Activated naive CD8-positive, alpha-beta T cell treated with anti-CD3 and anti-CD28 coated beads, Interleukin-2, amount 10 ng/mL, durations not matched to agents 7 days and 5 days (primary cell): ENCODE measurements around the gene BRINP3. TPM values are rescaled to one million over a fixed set of nuclear protein-coding genes. Genes with fewer than 3 reads are reported as not detected.

Experiments used
- ATAC-seq: fragments of 150-1000 bp; cut with Tn5 transposase; one replicate; pipeline ENCODE4 v1.10.0; 2021; ENCODE audit warnings: low read depth, moderate library complexity
- POLR2A ChIA-PET: fragments of 350-600 bp; sonication (Branson Sonifier 250); formaldehyde crosslinking; loops from one replicate; lab custom pipeline; 2021; ENCODE audit warnings: antibody characterized with exemption; lab: Charles Lee
- DNase-seq: peaks from one replicate; pipeline ENCODE4 v3.0.0; 2021
- H3K27ac Mint-ChIP-seq: one replicate; pipeline ENCODE4 v1.8.0; 2022; ENCODE audit warnings: mild to moderate bottlenecking, mixed read lengths
- H3K27me3 Mint-ChIP-seq: one replicate; pipeline ENCODE4 v1.8.0; 2022; ENCODE audit warnings: mild to moderate bottlenecking, moderate library complexity, mixed read lengths
- H3K36me3 Mint-ChIP-seq: one replicate; pipeline ENCODE4 v1.8.0; 2021; ENCODE audit warnings: mild to moderate bottlenecking, mixed read lengths
- H3K4me1 Mint-ChIP-seq: one replicate; pipeline ENCODE4 v1.8.0; 2021; ENCODE audit warnings: mixed read lengths
- H3K4me3 Mint-ChIP-seq: one replicate; pipeline ENCODE4 v1.8.0; 2022; ENCODE audit warnings: mild to moderate bottlenecking, moderate library complexity, mixed read lengths
- H3K9me3 Mint-ChIP-seq: one replicate; pipeline ENCODE4 v1.8.0; 2021; ENCODE audit warnings: mixed read lengths
- total RNA-seq, 2 experiments: library from RNA; stranded (reverse); gene quantifications; one replicate each; pipeline ENCODE4 v1.2.3, GENCODE V29; 2021

The BRINP3 gene
- total RNA-seq, 2 experiments from 2014 or later = not detected

DNA sequence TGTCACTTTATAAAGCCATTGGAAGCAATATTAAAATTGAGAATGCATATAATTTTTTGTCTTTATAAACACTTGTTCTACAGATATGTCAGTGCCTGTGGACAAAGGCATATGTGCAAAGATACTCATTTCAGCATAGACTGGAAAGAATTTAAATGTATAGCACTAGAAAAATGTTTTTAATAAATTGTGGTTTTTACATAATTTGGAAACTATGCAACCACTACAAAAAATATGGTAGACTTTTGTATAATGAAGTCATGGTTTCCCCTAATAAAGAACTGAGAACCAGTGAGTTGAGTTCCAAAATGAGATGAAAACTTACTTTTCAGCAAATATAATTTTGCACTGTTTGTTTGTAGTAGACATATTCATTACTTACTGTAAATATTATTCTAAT, 48.5 kb downstream of the BRINP3 start:
- DNase-seq (no peak), ATAC-seq (no peak)
- no peaks in the 10 kb centered on the region for H3K4me1 Mint-ChIP-seq
- H3K4me3 Mint-ChIP-seq = no peak overlapping the region
- H3K9me3 Mint-ChIP-seq = no peaks in the 10 kb centered on the region
- H3K27me3 Mint-ChIP-seq = no peaks in the 10 kb centered on the region
- POLR2A ChIA-PET = no interaction called here
- no peak overlapping the region for H3K27ac Mint-ChIP-seq
- no peaks in the 10 kb centered on the region for H3K36me3 Mint-ChIP-seq

DNA sequence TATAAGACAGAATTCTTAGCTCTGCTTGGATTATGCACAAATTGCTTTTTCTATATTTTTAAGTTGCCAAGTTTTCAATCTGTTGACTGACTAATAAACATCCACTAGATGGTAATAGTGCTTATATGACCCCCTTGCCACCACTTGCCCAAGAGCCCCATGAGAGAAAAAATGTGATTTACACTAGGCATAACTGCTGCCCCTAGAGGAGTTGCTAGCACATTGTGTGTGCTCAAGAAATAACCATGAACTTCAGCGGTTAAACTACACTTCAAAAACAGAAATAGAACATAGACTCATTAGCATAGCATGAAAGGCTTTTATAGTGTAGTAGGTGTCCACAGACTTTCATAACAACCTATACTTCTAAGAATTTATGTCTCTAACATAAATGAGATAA, 61.4 kb downstream of the BRINP3 start:
- H3K4me3 Mint-ChIP-seq = no peak overlapping the region
- DNase-seq (no peak), ATAC-seq (no peak)
- POLR2A ChIA-PET = no interaction called here
- no peak overlapping the region for H3K27ac Mint-ChIP-seq
- H3K9me3 Mint-ChIP-seq = no peaks in the 10 kb centered on the region
- H3K36me3 Mint-ChIP-seq = no peaks in the 10 kb centered on the region
- H3K27me3 Mint-ChIP-seq = no peaks in the 10 kb centered on the region
- H3K4me1 Mint-ChIP-seq = no peaks in the 10 kb centered on the region

DNA sequence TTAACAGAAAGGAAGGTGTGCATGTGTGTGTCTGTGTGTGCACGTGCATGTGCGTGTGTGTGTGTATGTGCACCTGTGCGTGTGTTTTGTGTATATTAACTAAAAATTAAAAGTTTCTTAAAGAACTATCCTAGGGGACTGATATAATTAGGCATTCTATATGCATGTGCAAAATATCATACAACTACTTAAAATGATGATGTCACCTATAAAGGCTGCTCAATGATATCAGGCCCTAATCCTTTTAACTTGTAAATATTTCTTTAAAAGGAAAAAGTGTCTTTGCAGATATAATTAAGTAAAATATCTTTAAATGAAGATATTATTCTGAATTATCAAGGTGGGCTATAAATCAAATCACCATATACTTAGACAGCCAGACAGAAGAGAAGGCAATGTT, 64.5 kb downstream of the BRINP3 start:
- no peaks in the 10 kb centered on the region for H3K27me3 Mint-ChIP-seq
- no peaks in the 10 kb centered on the region for H3K36me3 Mint-ChIP-seq
- ATAC-seq = no peak
- H3K27ac Mint-ChIP-seq = no peak overlapping the region
- no peaks in the 10 kb centered on the region for H3K9me3 Mint-ChIP-seq
- DNase-seq = no peak
- H3K4me3 Mint-ChIP-seq = no peak overlapping the region
- no peaks in the 10 kb centered on the region for H3K4me1 Mint-ChIP-seq
- POLR2A ChIA-PET = no interaction called here

DNA sequence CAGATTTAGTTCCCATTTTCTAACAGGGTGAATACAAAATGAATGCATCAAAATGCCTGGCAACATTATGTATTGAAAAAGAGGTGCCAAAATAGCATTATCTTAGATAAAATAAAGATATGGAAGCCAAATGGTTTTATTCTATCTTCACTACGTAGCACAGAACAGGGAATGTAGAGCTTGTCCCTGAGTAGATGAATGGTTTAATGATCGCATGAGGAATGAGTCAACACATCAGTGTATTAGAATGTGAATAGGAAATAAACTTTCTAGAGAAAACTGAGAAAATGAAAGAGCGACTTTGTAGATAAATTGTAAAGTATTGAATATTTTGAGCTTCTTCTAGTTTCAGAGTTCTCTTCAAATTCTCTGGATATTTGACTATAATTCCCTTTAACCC, 74.3 kb downstream of the BRINP3 start:
- Mint-ChIP-seq H3K36me3 (no peaks in the 10 kb centered on the region), H3K9me3 (no peaks in the 10 kb centered on the region), H3K27ac (no peak overlapping the region), H3K27me3 (no peaks in the 10 kb centered on the region), H3K4me1 (no peaks in the 10 kb centered on the region), H3K4me3 (no peak overlapping the region)
- DNase-seq (no peak), ATAC-seq (no peak)
- POLR2A ChIA-PET = no interaction called here

DNA sequence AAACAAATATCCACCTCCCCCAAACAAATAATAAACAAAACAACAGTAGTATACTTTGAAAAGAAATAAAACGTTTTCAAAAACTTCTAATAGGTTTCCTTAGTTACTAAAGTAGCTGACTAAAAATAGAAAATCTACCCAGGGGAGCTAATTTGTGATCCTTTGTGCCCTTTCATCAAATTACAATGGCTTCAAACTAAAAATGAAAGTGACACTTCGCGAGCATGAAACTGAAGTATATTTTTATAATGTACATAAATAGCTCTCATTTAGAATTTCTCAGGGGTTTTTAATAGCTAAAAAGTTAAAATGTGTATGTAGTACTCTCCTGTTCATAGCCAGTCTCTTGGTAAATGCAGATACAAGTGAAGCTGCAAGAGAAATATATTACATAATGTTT, 78.4 kb downstream of the BRINP3 start:
- H3K36me3 Mint-ChIP-seq = no peaks in the 10 kb centered on the region
- H3K4me1 Mint-ChIP-seq = no peaks in the 10 kb centered on the region
- H3K27ac Mint-ChIP-seq = no peak overlapping the region
- POLR2A ChIA-PET = no interaction called here
- DNase-seq (no peak), ATAC-seq (no peak)
- H3K4me3 Mint-ChIP-seq = no peak overlapping the region
- no peaks in the 10 kb centered on the region for H3K27me3 Mint-ChIP-seq
- H3K9me3 Mint-ChIP-seq = peaks cover 2% of the 10 kb centered on the region

DNA sequence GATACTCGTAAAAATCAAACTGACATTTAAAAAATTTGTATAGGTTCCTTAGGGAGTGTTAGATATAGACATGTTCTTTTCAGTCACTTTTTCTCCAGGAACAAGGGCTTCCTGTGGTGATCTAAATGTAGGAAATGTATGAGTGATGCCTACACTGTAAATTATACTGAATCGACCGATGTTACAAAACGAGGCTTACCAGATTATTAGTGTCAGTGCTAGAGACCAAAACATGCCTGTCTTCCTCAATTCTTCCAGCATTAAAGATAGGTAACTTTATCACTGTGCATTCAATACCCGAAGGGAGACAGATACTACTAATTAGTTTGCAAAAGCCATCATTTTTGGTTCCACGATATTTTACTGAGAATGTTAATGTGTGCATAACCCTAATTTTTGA, 86.1 kb downstream of the BRINP3 start:
- Mint-ChIP-seq H3K4me3 (no peak overlapping the region), H3K36me3 (no peaks in the 10 kb centered on the region), H3K4me1 (no peaks in the 10 kb centered on the region), H3K9me3 (peaks cover 2% of the 10 kb centered on the region), H3K27me3 (no peaks in the 10 kb centered on the region), H3K27ac (no peak overlapping the region)
- DNase-seq = no peak
- POLR2A ChIA-PET = no interaction called here
- ATAC-seq = no peak

DNA sequence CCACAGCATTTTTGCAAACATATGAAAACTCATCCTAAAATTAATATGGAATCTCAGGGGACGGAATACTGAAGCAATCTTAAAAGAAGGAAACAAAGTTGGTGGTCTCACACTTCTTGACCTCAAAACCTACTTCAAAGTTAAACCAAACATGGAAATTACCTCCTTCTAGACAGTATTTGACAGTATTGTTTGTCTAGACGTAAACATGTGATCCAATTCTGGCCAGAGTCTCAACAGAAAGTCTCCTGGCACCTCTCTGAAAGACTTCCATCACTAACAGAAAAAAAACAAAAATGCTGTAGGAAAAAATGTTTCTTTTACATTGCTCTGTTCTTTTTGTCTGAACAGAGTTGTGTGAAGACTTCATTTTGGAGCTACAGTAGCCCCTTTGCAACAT, 99.7 kb downstream of the BRINP3 start:
- POLR2A ChIA-PET = no interaction called here
- H3K36me3 Mint-ChIP-seq = no peaks in the 10 kb centered on the region
- no peak overlapping the region for H3K4me3 Mint-ChIP-seq
- no peaks in the 10 kb centered on the region for H3K4me1 Mint-ChIP-seq
- H3K27me3 Mint-ChIP-seq = no peaks in the 10 kb centered on the region
- no peak overlapping the region for H3K27ac Mint-ChIP-seq
- peaks cover 2% of the 10 kb centered on the region for H3K9me3 Mint-ChIP-seq
- ATAC-seq = no peak
- DNase-seq = no peak

DNA sequence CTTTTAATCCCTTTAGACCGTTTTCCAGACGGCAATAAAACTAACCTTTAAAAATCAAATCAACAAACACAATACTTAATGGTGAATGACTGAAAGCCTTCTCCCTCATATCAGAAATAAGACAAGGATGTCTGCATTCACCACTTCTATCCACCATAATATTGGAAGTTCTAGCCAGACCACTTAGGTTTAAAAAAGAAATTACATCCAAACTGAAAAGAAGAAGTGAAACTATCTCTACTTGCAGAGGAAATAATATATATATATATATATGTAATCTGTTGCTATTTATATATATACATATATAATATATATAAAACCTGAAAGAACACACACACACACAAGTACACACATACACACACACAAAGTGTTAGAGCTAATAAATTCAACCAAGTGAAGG, 100.4 kb downstream of the BRINP3 start:
- POLR2A ChIA-PET = no interaction called here
- H3K4me1 Mint-ChIP-seq = no peaks in the 10 kb centered on the region
- DNase-seq (no peak), ATAC-seq (no peak)
- no peak overlapping the region for H3K4me3 Mint-ChIP-seq
- peaks cover 2% of the 10 kb centered on the region for H3K9me3 Mint-ChIP-seq
- H3K27me3 Mint-ChIP-seq = no peaks in the 10 kb centered on the region
- H3K36me3 Mint-ChIP-seq = no peaks in the 10 kb centered on the region
- H3K27ac Mint-ChIP-seq = no peak overlapping the region

DNA sequence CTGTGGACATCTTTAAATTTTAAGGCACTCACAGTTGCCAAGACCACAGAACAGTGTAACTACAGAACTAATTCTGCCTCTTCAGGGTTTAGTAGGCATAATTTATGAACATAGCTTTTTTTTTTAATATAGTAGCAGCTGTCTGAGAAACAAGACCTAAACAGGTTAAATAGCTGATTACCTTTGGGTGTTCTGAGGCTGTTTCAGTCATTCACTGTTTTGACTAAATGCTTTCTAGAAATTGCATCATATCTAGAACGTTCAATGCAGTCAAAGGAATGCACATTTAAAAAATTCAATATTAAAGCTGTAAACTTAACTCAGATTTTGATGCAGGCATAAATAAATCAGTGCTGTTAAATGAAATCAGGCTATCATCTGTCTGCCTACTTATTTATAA, 101.6 kb downstream of the BRINP3 start:
- Mint-ChIP-seq H3K4me3 (no peak overlapping the region), H3K27me3 (no peaks in the 10 kb centered on the region), H3K27ac (no peak overlapping the region), H3K9me3 (peaks cover 2% of the 10 kb centered on the region), H3K36me3 (no peaks in the 10 kb centered on the region), H3K4me1 (no peaks in the 10 kb centered on the region)
- POLR2A ChIA-PET = no interaction called here
- DNase-seq (no peak), ATAC-seq (no peak)

DNA sequence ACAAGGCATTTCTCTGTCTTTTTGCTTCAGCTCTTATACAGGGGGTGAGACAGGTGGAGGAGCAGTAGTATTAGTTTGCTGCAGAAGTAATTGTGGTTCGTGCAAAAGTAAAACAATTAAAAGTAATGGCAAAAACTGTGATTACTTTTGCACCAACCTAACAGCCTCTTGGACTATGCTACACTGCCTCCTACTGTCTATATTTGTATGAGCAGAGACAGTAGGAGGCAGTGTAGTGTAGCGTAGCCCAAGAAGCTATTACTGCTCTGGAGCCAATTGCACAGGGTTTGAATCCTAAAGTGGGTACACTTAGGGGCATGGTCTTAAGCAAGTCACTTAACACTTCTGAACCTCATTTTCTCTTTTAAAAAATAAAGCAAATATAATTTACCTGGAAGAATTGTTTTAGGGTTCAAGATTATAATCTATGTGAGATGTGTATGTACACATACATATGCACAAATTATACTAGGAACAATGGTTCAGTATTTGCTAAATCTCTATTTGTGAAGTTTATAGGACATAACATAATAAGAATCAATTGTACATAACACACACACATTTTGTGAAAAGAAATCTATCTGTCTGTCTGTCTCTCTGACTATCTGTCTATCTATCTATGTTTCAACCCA, 103.8 kb downstream of the BRINP3 start:
- no peak for ATAC-seq
- H3K4me3 Mint-ChIP-seq = no peak overlapping the region
- DNase-seq = no peak
- H3K36me3 Mint-ChIP-seq = no peaks in the 10 kb centered on the region
- no peaks in the 10 kb centered on the region for H3K27me3 Mint-ChIP-seq
- no peaks in the 10 kb centered on the region for H3K4me1 Mint-ChIP-seq
- no peaks in the 10 kb centered on the region for H3K9me3 Mint-ChIP-seq
- POLR2A ChIA-PET = no interaction called here
- no peak overlapping the region for H3K27ac Mint-ChIP-seq

DNA sequence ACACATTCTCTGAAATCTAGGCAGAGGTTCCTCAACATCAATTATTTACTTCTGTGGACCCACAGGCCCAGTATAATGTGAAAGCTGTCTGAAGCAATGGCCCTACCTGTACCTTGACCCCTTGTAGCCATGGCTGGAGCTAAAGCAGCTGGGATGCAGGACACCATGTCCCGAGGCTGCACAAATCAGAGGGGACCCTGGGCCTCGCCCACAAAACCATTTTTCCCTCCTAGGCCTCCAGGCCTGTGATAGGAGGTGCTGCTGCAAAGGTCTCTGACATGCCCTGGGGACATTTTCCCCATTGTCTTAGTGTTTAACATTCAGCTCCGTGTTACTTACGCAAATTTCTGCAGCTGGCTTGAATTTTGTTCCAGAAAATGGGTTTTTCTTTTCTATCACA, 110.5 kb downstream of the BRINP3 start:
- no peaks in the 10 kb centered on the region for H3K4me1 Mint-ChIP-seq

DNA sequence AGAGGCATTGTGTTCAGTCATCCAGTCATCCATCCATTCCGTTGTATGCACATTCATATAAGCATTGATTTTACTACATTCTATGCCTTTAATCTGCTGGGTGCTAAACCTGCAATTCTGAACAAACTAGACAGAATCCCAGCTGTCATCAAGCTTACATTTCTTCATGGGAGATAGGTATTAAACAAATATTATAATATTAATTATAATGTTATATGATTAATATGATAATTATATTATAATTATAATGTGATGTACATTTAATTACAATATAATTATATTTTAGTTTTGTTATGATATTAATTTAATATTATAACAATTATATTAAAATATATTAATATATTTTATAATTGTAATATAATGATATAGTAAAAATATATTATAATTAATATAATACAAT, 112.4 kb downstream of the BRINP3 start:
- no peaks in the 10 kb centered on the region for H3K27me3 Mint-ChIP-seq
- POLR2A ChIA-PET = no interaction called here
- H3K27ac Mint-ChIP-seq = no peak overlapping the region
- H3K4me1 Mint-ChIP-seq = no peaks in the 10 kb centered on the region
- no peaks in the 10 kb centered on the region for H3K36me3 Mint-ChIP-seq
- DNase-seq (no peak), ATAC-seq (no peak)
- no peak overlapping the region for H3K4me3 Mint-ChIP-seq
- H3K9me3 Mint-ChIP-seq = peaks cover 7% of the 10 kb centered on the region

More for the DNA sequence above, 110.5 kb downstream of the BRINP3 start:
- ATAC-seq (no peak), DNase-seq (no peak)
- POLR2A ChIA-PET = no interaction called here
- no peaks in the 10 kb centered on the region for H3K27me3 Mint-ChIP-seq
- H3K27ac Mint-ChIP-seq = no peak overlapping the region
- H3K9me3 Mint-ChIP-seq = peaks cover 7% of the 10 kb centered on the region
- H3K4me3 Mint-ChIP-seq = no peak overlapping the region
- H3K36me3 Mint-ChIP-seq = no peaks in the 10 kb centered on the region

DNA sequence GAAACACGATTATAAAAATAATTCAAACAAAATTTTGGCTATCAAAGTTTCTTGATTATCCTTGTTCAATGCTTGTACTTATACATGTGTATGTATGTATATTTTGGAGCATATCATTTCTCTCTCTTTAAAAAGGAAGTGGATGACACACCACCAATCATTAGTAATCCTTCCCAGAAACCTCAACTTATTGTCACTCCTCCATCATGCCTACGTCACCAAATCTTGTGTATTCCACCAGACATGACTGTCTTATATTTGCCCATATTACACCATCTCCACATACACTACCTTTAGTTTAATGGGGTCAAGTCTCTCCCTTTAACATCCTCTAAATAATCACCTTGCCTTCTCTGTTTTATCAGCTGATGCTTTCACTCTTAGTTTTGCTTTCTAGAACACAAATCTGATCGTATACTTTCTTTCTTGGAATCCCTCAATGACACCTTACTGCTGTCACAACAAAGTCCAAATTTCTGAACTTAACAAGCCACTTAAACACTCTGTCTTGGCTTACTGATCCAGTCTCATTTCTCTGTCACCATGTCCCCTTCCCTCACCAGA, 124.0 kb downstream of the BRINP3 start:
- POLR2A ChIA-PET = no interaction called here
- DNase-seq (no peak), ATAC-seq (no peak)
- H3K4me1 Mint-ChIP-seq = no peaks in the 10 kb centered on the region
- H3K27ac Mint-ChIP-seq = no peak overlapping the region
- no peak overlapping the region for H3K4me3 Mint-ChIP-seq
- no peaks in the 10 kb centered on the region for H3K36me3 Mint-ChIP-seq
- H3K9me3 Mint-ChIP-seq = no peaks in the 10 kb centered on the region
- no peaks in the 10 kb centered on the region for H3K27me3 Mint-ChIP-seq

DNA sequence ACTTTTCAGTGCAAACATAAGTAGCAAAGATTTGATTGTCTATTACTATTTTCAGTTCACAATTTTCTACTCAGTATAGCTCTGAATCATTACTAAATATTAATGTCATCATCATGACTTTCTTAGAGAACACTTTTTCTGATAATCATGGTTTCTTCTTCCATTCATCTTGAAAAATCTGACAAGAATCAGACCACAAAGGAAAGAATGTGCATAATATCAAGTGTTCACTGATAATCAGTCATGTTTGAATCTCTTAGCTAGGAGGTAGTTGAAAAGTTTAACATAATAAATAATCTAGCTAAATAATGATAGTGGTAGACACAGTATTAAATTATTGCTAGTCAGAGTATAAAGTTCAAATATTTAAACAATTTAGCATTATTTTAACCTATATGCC, 133.2 kb downstream of the BRINP3 start:
- no peaks in the 10 kb centered on the region for H3K27me3 Mint-ChIP-seq
- ATAC-seq = no peak
- POLR2A ChIA-PET = no interaction called here

More for the DNA sequence above, 133.2 kb downstream of the BRINP3 start:
- Mint-ChIP-seq H3K36me3 (no peaks in the 10 kb centered on the region), H3K4me3 (no peak overlapping the region), H3K27ac (no peak overlapping the region), H3K9me3 (peaks cover 3% of the 10 kb centered on the region), H3K4me1 (no peaks in the 10 kb centered on the region)
- DNase-seq = no peak
